ENCODE results near the gene ARFRP1.
A peak's percentile ranks its signal among the peaks of the same experiment; 100 is the strongest.
"Not testable (repeated sequence)": the region's sequence is repeated elsewhere in the genome, so short reads cannot be mapped to it uniquely, and the experiment has no call there.

The ARFRP1 gene

GRCh38 chr20:63657260-63657936 is 50.4 kb downstream of the ARFRP1 start:
- DNase-seq (ENCODE audit: low read depth, low spot score), result no peak

DNA sequence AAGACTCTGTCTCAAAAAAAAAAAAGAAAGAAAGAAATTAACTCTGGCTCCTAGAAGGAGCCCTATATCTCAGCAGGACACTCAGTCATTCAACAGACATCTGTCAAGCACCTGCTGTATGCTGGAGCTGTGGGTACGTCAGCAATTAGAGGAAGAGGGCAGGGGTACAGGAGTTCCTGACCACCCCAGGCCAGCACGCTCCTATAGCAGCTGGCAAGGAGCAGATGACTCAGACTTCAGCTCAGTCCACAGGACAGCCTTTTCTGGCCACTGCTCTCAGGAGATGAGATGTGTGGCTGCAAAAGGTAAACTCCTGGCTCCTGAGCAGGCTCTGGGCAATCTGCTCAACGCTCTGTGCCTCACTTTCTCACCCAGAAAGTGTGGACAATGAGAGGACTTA is 51.3 kb downstream of the ARFRP1 start:
- DNase-seq (ENCODE audit: low read depth, low spot score), result no peak

GRCh38 chr20:63655249-63655648 is 52.5 kb downstream of the ARFRP1 start:
- DNase-seq (ENCODE audit: low read depth, low spot score), result no peak

GRCh38 chr20:63653974-63654668 is 53.7 kb downstream of the ARFRP1 start:
- peak; percentile 27 for DNase-seq (ENCODE audit: low read depth, low spot score)

GRCh38 chr20:63653041-63653973 is 54.5 kb downstream of the ARFRP1 start, which contains the start of gene STMN3:
Gene STMN3 (minus strand): TSS chr20:63653424. CDS start chr20:63653345, 79 bp downstream.
- peak; percentile 96 for DNase-seq (ENCODE audit: low read depth, low spot score)

- DNase-seq (ENCODE audit: low read depth, low spot score), result peak; percentile 32
Observed at GRCh38 chr20:63652192-63652980, 55.4 kb downstream of the ARFRP1 start.

- no peak for DNase-seq (ENCODE audit: low read depth, low spot score)
Observed at GRCh38 chr20:63651942-63652191, 55.9 kb downstream of the ARFRP1 start.

- DNase-seq (ENCODE audit: low read depth, low spot score), result not testable (repeated sequence)
Observed at GRCh38 chr20:63650486-63650885, 57.3 kb downstream of the ARFRP1 start.

DNA sequence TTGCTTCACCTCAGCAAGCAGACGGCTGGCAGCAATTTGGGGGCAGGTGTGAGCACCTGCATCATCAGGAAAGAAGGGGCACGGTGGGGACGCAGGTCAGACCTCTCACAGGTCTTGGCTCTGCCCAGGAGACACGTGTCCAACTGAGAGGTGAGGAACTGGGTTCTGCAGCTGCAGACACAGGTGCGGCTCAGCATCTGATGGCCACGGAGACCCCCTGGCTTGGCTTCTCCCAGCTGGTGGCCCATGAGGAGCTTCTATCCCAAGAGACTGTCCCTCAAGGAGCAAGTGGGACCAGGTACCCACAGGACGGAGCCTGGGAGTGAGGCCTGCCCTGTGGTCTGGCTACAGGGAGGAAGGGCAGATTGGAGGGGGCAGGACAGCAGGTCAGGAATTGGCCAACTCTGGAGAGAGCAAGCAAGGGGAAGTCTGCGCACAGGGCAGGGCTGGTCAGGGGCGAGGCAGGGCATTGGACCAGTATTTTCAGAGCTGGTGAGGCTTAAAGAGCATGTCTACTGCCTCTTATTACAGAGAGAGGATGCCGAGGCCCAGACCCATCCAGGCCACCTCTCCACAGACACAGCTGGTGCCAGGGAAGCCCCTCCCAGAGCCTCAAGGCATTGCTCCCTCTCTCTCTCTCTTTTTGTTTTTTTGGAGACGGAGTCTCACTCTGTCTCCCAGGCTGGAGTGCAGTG is 58.7 kb downstream of the ARFRP1 start:
- peak; percentile 43 for DNase-seq (ENCODE audit: low read depth, low spot score)
